Kidney (tissue), 14 donors: ENCODE measurements around the gene BTBD2. TPM values are rescaled to one million over a fixed set of nuclear protein-coding genes. Genes with fewer than 3 reads are reported as not detected.

Source experiments
- DNase-seq, 5 donors: peaks; one replicate each; pipeline ENCODE4 v3.0.0-alpha.2; 2013 to 2020
- FAIRE-seq: peaks from 2 replicates; lab custom pipeline; 2012; peaks lifted over from hg19 to GRCh38; lab: Jason Lieb, UNC
- H3K27ac ChIP-seq, 2 donors: one replicate each; pipeline ENCODE4 v1.7.0; 2013; ENCODE audit warnings: low read depth in 2 of 2, low read length in 2 of 2, inconsistent platforms in 1 of 2
- H3K27me3 ChIP-seq: one replicate; pipeline ENCODE4 v1.7.1; 2013; ENCODE audit warnings: low read length, inconsistent platforms; ENCODE audit not compliant: control insufficient read depth, insufficient read depth
- H3K36me3 ChIP-seq, 3 donors: one replicate each; pipeline versions ENCODE4 v1.7.0 to v1.7.1; 2013; ENCODE audit warnings: low read length in 3 of 3, control low read depth in 1 of 3, inconsistent platforms in 1 of 3; ENCODE audit not compliant: insufficient read depth in 3 of 3, control insufficient read depth in 2 of 3
- H3K4me1 ChIP-seq, 3 donors: one replicate each; pipeline versions ENCODE4 v1.7.0 to v1.7.1; 2013; ENCODE audit warnings: low read length in 3 of 3, inconsistent platforms in 1 of 3, low read depth in 1 of 3; ENCODE audit not compliant: control insufficient read depth in 2 of 3, insufficient read depth in 2 of 3
- H3K4me3 ChIP-seq, 3 donors: one replicate each; pipeline versions ENCODE4 v1.7.0 to v1.8.1; 2013; ENCODE audit warnings: low read length in 3 of 3, control low read depth in 1 of 3, inconsistent platforms in 1 of 3
- H3K9ac ChIP-seq, 3 donors: one replicate each; pipeline versions ENCODE4 v1.7.0 to v1.7.1; 2013; ENCODE audit warnings: low read length in 3 of 3, control low read depth in 1 of 3, inconsistent platforms in 1 of 3
- H3K9me3 ChIP-seq, 3 donors: one replicate each; pipeline versions ENCODE4 v1.7.0 to v1.7.1; 2013; ENCODE audit warnings: low read length in 3 of 3, control low read depth in 1 of 3, inconsistent platforms in 1 of 3; ENCODE audit not compliant: control insufficient read depth in 2 of 3, insufficient read depth in 1 of 3
- CTCF ChIP-seq: IDR thresholded peaks from 3 replicates; pipeline ENCODE4 v1.5.1; 2012; ENCODE audit warnings: mild to moderate bottlenecking, moderate library complexity, borderline replicate concordance; ENCODE audit not compliant: insufficient read depth; ENCODE audit errors: extremely low read depth
- intact Hi-C: fragments of 100-400 bp; cut with DNase I; formaldehyde crosslinking; loops from one replicate; pipeline ENCODE4 v1.11.1; 2022
- polyA plus RNA-seq: library from polyadenylated mRNA; stranded (reverse); fragments of 350-450 nt; fragmentation: Illumina TruSeq; extraction: RNeasy Lipid Tissue Mini Kit (QIAGEN cat#74804); gene quantifications from one replicate; pipeline ENCODE4 v1.2.3, GENCODE V29; 2014; ENCODE audit warnings: low read depth, low replicate concordance; ENCODE audit not compliant: insufficient read depth
- total RNA-seq: library from RNA; stranded (reverse); fragmentation: NEBNext Ultra II Directional; extraction: Animal tissue kit (Norgen Biotek cat#: 25700); gene quantifications from one replicate; pipeline ENCODE4 v1.2.1, GENCODE V29; 2021
- donor health status: control.
- donor health status: control.
- donor health status: control.
- donor health status: control.
- donor health status: control.
- donor health status: DM: yes; HTN: yes; CAD: no.
- donor health status: Normal renal cell carcinoma (clear cell type).

BTBD2 gene
- total and polyA plus RNA-seq, 2 donors from 2014 or later: 57.0 to 70.3 TPM

GRCh38 chr19:2045501-2046045 lies 30.1 kb upstream of the BTBD2 start:
- Histone ChIP-seq H3K36me3 (peaks cover 0 to 49% (median 3%) of the 10 kb centered on the region in 3 donors), H3K27me3 (no peaks in the 10 kb centered on the region), H3K27ac (peak overlapping the region; percentile 45 to 51), H3K9ac (no peak overlapping the region), H3K4me3 (no peak overlapping the region), H3K4me1 (peaks cover 0 to 78% (median 48%) of the 10 kb centered on the region in 3 donors), H3K9me3 (no peaks in the 10 kb centered on the region)
- intact Hi-C loops: no loop called here
- DNase-seq (peak in 1 of 5 donors; percentile 81), FAIRE-seq (no peak)
- no peak for TF ChIP-seq CTCF

GRCh38 chr19:2044709-2045500 lies 29.4 kb upstream of the BTBD2 start:
- Histone ChIP-seq H3K9ac (peak overlapping the region in 1 of 3 donors; percentile 8), H3K27me3 (no peaks in the 10 kb centered on the region), H3K27ac (peak overlapping the region; percentile 45 to 51), H3K4me1 (peaks cover 0 to 80% (median 48%) of the 10 kb centered on the region in 3 donors), H3K36me3 (peaks cover 0 to 56% (median 3%) of the 10 kb centered on the region in 3 donors), H3K4me3 (no peak overlapping the region), H3K9me3 (no peaks in the 10 kb centered on the region)
- FAIRE-seq (no peak), DNase-seq (peak in 1 of 5 donors; percentile 74)
- intact Hi-C loops: no loop called here
- TF ChIP-seq CTCF: no peak

DNA sequence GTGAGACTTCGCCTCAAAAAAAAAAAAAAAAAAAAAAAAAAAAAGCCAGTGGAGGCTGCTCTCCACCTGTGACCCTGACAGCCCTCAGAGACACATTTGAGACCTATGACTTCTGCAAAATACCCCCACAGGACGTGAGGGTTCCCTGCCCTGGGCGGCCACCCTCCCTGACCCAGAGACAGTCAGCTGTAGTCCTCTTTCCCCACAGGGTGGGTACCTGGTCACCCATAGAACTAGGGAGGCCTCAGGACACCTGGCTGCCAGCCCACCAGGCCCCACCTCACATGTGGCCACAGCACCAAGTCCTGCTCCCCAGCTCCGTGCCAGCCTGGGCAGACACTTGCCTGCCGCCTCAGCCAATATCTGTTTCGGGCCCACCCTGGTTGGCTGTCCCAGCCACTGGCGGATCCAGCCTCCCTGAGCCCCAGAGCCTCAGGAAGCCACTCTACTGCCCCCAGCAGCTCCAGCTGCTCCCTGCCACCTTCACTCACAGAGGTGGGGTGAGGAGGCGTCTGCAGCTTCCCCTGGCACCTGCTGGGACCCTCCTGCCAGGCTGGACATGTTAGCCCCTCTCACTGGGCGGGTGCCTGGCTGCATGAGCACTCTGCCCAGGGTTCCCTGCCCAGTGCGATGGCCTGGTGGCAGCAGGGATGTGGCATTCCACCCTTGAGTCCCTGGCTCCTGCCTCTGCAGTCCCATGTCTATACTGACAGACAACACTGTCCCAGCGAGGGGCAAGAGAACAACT lies 28.6 kb upstream of the BTBD2 start:
- H3K9me3 ChIP-seq: no peaks in the 10 kb centered on the region
- H3K27me3 ChIP-seq: no peaks in the 10 kb centered on the region
- H3K36me3 ChIP-seq: peaks cover 0 to 60% (median 3%) of the 10 kb centered on the region in 3 donors
- DNase-seq (peak in 1 of 5 donors; percentile 70), FAIRE-seq (no peak)
- intact Hi-C loops: no loop called here
- no peak for TF ChIP-seq CTCF
- no peak overlapping the region for H3K4me3 ChIP-seq
- no peak overlapping the region for H3K27ac ChIP-seq
- H3K9ac ChIP-seq: peak overlapping the region in 1 of 3 donors; percentile 8
- peaks cover 0 to 76% (median 46%) of the 10 kb centered on the region in 3 donors for H3K4me1 ChIP-seq
